ENCODE measurements around the gene CDC42SE2.

The CDC42SE2 gene

DNA sequence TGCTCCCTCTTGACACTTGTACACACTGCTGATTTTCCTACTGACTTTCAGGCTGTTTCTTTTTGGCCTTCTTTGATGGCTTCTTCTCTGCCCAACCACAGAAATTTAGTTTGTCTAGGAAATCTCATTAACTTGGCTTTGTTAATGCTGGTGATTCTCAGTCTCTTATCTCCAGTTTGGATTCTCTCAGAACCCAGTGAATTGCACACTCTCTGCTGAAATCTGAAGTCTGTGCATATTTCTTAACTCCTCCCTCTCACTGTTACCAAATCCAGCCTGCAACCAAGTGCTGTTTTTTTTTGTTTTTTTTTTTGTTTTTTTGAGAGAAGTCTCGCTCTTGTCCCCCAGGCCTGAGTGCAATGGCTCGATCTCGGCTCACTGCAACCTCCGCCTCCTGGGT is 117.2 kb downstream of the CDC42SE2 start:
- H3K79me2 ChIP-seq, result no peaks in the 10 kb centered on the region
- no peaks in the 10 kb centered on the region for H3K36me3 ChIP-seq (ENCODE audit: control insufficient read depth, insufficient read depth, low read length)
- H3K4me1 ChIP-seq, result peaks cover 33% of the 10 kb centered on the region
- no peak overlapping the region for H3K4me2 ChIP-seq (ENCODE audit: low read length)
- no peak for TF ChIP-seq CTCF (IDR thresholded peaks at IDR 0.05)
- H3K27me3 ChIP-seq (ENCODE audit: control insufficient read depth, insufficient read depth, low read length), result no peaks in the 10 kb centered on the region
- H3K9ac ChIP-seq, result no peak overlapping the region
- H3K27ac ChIP-seq, result peak overlapping the region; percentile 5
- no peaks in the 10 kb centered on the region for H3K9me3 ChIP-seq (ENCODE audit: control insufficient read depth, low read length)
- H2AFZ ChIP-seq, result no peak overlapping the region
- no peak overlapping the region for H3K4me3 ChIP-seq (ENCODE audit: low read depth, low read length)

- Histone ChIP-seq H3K9ac (no peak overlapping the region), H3K4me1 (peaks cover 38% of the 10 kb centered on the region), H3K27ac (peak overlapping the region; percentile 4), H3K9me3 (ENCODE audit: control insufficient read depth, low read length) (no peaks in the 10 kb centered on the region), H2AFZ (no peak overlapping the region), H3K4me2 (ENCODE audit: low read length) (peak overlapping the region; percentile 1), H3K36me3 (ENCODE audit: control insufficient read depth, insufficient read depth, low read length) (no peaks in the 10 kb centered on the region), H3K27me3 (ENCODE audit: control insufficient read depth, insufficient read depth, low read length) (no peaks in the 10 kb centered on the region), H3K4me3 (ENCODE audit: low read depth, low read length) (no peak overlapping the region), H3K79me2 (no peaks in the 10 kb centered on the region)
- TF ChIP-seq CTCF (IDR thresholded peaks at IDR 0.05), result no peak
These were observed 117.9 kb downstream of the CDC42SE2 start for GRCh38 chr5:131381777-131382176.

GRCh38 chr5:131382407-131383395 is 118.8 kb downstream of the CDC42SE2 start:
- Histone ChIP-seq H3K4me3 (ENCODE audit: low read depth, low read length) (no peak overlapping the region), H3K27me3 (ENCODE audit: control insufficient read depth, insufficient read depth, low read length) (no peaks in the 10 kb centered on the region), H3K79me2 (no peaks in the 10 kb centered on the region), H3K4me1 (peaks cover 46% of the 10 kb centered on the region), H3K36me3 (ENCODE audit: control insufficient read depth, insufficient read depth, low read length) (no peaks in the 10 kb centered on the region), H2AFZ (no peak overlapping the region), H3K27ac (peak overlapping the region; percentile 3), H3K9ac (no peak overlapping the region), H3K9me3 (ENCODE audit: control insufficient read depth, low read length) (no peaks in the 10 kb centered on the region), H3K4me2 (ENCODE audit: low read length) (peak overlapping the region; percentile 22)
- peak; percentile 54 for TF ChIP-seq CTCF (IDR thresholded peaks at IDR 0.05)

GRCh38 chr5:131384173-131384572 is 120.3 kb downstream of the CDC42SE2 start:
- H3K9ac ChIP-seq, result no peak overlapping the region
- peaks cover 59% of the 10 kb centered on the region for H3K4me1 ChIP-seq
- H2AFZ ChIP-seq, result no peak overlapping the region
- no peak for TF ChIP-seq CTCF (IDR thresholded peaks at IDR 0.05)
- H3K27ac ChIP-seq, result peak overlapping the region; percentile 96
- H3K9me3 ChIP-seq (ENCODE audit: control insufficient read depth, low read length), result no peaks in the 10 kb centered on the region
- no peaks in the 10 kb centered on the region for H3K27me3 ChIP-seq (ENCODE audit: control insufficient read depth, insufficient read depth, low read length)
- no peak overlapping the region for H3K4me2 ChIP-seq (ENCODE audit: low read length)
- H3K36me3 ChIP-seq (ENCODE audit: control insufficient read depth, insufficient read depth, low read length), result no peaks in the 10 kb centered on the region
- no peak overlapping the region for H3K4me3 ChIP-seq (ENCODE audit: low read depth, low read length)
- no peaks in the 10 kb centered on the region for H3K79me2 ChIP-seq
